Chondrocyte (in vitro differentiated cells): ENCODE results near the gene DNAH3. TPM values are rescaled to one million over a fixed set of nuclear protein-coding genes. Genes with fewer than 3 reads are reported as not detected.

Source experiments
- DNase-seq: peaks from one replicate; pipeline ENCODE4 v3.0.0; 2021; ENCODE audit warnings: mixed read lengths, low spot score
- H3K27ac Mint-ChIP-seq: one replicate; pipeline ENCODE4 v1.8.0; 2021; ENCODE audit warnings: mild to moderate bottlenecking, moderate library complexity, mixed read lengths; ENCODE audit not compliant: unreplicated experiment
- H3K27me3 Mint-ChIP-seq: 2 replicates; pipeline ENCODE4 v1.8.0; 2021; ENCODE audit warnings: low read depth, mixed read lengths
- H3K36me3 Mint-ChIP-seq: 2 replicates; pipeline ENCODE4 v1.8.0; 2021; ENCODE audit warnings: low read depth, mixed read lengths
- H3K4me1 Mint-ChIP-seq: 2 replicates; pipeline ENCODE4 v1.8.0; 2021; ENCODE audit warnings: low read depth, mild to moderate bottlenecking, mixed read lengths
- H3K4me3 Mint-ChIP-seq: one replicate; pipeline ENCODE4 v1.8.0; 2021; ENCODE audit warnings: mild to moderate bottlenecking, moderate library complexity, mixed read lengths; ENCODE audit not compliant: unreplicated experiment
- H3K9me3 Mint-ChIP-seq: 2 replicates; pipeline ENCODE4 v1.8.0; 2021; ENCODE audit warnings: low read depth, mixed read lengths
- CTCF ChIP-seq: fragments of 200-600 bp; sonication (generic); IDR thresholded peaks from 2 replicates; pipeline ENCODE4 v1.5.0; 2021; ENCODE audit warnings: antibody characterized with exemption, mild to moderate bottlenecking, moderate library complexity
- total RNA-seq: library from RNA; stranded (reverse); gene quantifications from 3 replicates; pipeline ENCODE4 v1.2.1, GENCODE V29; 2021

The DNAH3 gene
- total RNA-seq, 1 donor from 2014 or later = not detected

DNA sequence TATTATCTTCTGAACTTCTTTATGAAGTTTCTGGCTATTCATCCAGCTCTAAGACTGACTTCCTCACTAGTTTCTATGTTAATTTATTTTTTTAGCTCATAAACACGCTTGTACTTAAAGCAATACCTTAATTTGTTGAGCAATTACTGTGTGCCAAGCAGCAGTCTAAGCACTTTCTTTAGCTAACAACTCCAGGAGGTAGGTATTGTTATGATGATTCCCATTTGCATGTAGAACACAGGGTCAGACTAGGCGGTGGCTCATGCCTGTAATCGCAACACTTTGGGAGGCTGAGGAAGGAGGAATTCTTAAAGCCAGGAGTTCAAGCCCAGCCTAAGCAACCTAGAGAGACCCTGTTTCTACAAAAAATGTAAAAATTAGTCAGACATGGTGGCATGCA is 19.8 kb downstream of the DNAH3 start:
- H3K4me1 Mint-ChIP-seq = no peaks in the 10 kb centered on the region
- no peak overlapping the region for H3K4me3 Mint-ChIP-seq
- no peaks in the 10 kb centered on the region for H3K9me3 Mint-ChIP-seq
- no peak for TF ChIP-seq CTCF
- H3K27ac Mint-ChIP-seq = no peak overlapping the region
- no peaks in the 10 kb centered on the region for H3K36me3 Mint-ChIP-seq
- DNase-seq = no peak
- peaks cover 30% of the 10 kb centered on the region for H3K27me3 Mint-ChIP-seq

GRCh38 chr16:21128991-21129390 is 21.7 kb downstream of the DNAH3 start:
- no peak overlapping the region for H3K4me3 Mint-ChIP-seq
- TF ChIP-seq CTCF = no peak
- no peaks in the 10 kb centered on the region for H3K4me1 Mint-ChIP-seq
- H3K27me3 Mint-ChIP-seq = peaks cover 41% of the 10 kb centered on the region
- H3K36me3 Mint-ChIP-seq = no peaks in the 10 kb centered on the region
- no peak overlapping the region for H3K27ac Mint-ChIP-seq
- no peak for DNase-seq
- H3K9me3 Mint-ChIP-seq = no peaks in the 10 kb centered on the region

GRCh38 chr16:21126518-21126917 is 24.1 kb downstream of the DNAH3 start:
- no peaks in the 10 kb centered on the region for H3K36me3 Mint-ChIP-seq
- H3K4me3 Mint-ChIP-seq = no peak overlapping the region
- H3K9me3 Mint-ChIP-seq = no peaks in the 10 kb centered on the region
- H3K27ac Mint-ChIP-seq = no peak overlapping the region
- no peak for DNase-seq
- no peak for TF ChIP-seq CTCF
- H3K27me3 Mint-ChIP-seq = peaks cover 34% of the 10 kb centered on the region
- H3K4me1 Mint-ChIP-seq = no peaks in the 10 kb centered on the region

GRCh38 chr16:21125191-21125590 is 25.5 kb downstream of the DNAH3 start:
- no peaks in the 10 kb centered on the region for H3K4me1 Mint-ChIP-seq
- no peaks in the 10 kb centered on the region for H3K36me3 Mint-ChIP-seq
- no peak overlapping the region for H3K27ac Mint-ChIP-seq
- no peak for TF ChIP-seq CTCF
- H3K4me3 Mint-ChIP-seq = no peak overlapping the region
- no peaks in the 10 kb centered on the region for H3K9me3 Mint-ChIP-seq
- no peak for DNase-seq
- peaks cover 27% of the 10 kb centered on the region for H3K27me3 Mint-ChIP-seq

DNA sequence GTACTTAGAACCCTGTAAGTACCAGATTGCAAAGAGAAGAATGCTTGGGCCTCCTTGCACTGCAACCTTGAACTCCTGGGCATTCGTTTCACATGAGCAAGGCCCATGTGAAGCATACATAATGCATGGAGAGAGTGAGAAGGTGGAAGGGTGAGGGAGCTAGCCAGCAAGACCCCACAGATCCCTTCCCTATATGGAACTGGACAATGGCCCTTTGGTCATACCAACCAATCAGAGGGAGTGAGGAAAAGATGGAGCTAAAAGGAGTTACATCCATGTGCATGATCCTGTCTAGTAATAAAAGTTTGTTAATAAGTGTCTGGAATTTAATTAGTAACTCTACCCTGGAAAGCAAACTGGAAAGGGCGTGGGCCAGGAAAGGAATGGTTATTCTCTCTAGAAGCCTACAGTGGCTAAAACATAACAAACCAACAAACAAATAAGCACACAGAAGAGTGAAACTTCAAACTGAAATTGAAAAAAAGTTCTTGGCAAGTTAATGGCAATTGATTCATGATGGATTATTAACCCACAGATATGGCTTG is 29.6 kb downstream of the DNAH3 start:
- no peak overlapping the region for H3K4me3 Mint-ChIP-seq
- no peak for DNase-seq
- no peak overlapping the region for H3K27ac Mint-ChIP-seq
- peaks cover 4% of the 10 kb centered on the region for H3K4me1 Mint-ChIP-seq
- TF ChIP-seq CTCF = no peak
- H3K36me3 Mint-ChIP-seq = no peaks in the 10 kb centered on the region
- peaks cover 16% of the 10 kb centered on the region for H3K27me3 Mint-ChIP-seq
- no peaks in the 10 kb centered on the region for H3K9me3 Mint-ChIP-seq
